ENCODE results near the gene TRMT11.
A peak's percentile ranks its signal among the peaks of the same experiment; 100 is the strongest.

TRMT11 gene

GRCh38 chr6:125986301-125987025, at the start of gene TRMT11 (continued):
- TF ChIP-seq, protein P1, sequence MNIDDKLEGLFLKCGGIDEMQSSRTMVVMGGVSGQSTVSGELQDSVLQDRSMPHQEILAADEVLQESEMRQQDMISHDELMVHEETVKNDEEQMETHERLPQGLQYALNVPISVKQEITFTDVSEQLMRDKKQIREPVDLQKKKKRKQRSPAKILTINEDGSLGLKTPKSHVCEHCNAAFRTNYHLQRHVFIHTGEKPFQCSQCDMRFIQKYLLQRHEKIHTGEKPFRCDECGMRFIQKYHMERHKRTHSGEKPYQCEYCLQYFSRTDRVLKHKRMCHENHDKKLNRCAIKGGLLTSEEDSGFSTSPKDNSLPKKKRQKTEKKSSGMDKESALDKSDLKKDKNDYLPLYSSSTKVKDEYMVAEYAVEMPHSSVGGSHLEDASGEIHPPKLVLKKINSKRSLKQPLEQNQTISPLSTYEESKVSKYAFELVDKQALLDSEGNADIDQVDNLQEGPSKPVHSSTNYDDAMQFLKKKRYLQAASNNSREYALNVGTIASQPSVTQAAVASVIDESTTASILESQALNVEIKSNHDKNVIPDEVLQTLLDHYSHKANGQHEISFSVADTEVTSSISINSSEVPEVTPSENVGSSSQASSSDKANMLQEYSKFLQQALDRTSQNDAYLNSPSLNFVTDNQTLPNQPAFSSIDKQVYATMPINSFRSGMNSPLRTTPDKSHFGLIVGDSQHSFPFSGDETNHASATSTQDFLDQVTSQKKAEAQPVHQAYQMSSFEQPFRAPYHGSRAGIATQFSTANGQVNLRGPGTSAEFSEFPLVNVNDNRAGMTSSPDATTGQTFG (tag by site-specific recombination; IDR thresholded peaks at IDR 0.05; ENCODE audit: borderline replicate concordance), result no peak
- TF ChIP-seq ZNF398 (tag by site-specific recombination; IDR thresholded peaks at IDR 0.05) (no peak), ZNF426 (tag by site-specific recombination; IDR thresholded peaks at IDR 0.05) (no peak), ZNF354C (tag by site-specific recombination; IDR thresholded peaks at IDR 0.05; ENCODE audit: borderline replicate concordance, low read depth) (no peak), GLI2 (tag by site-specific recombination; IDR thresholded peaks at IDR 0.05; ENCODE audit: borderline replicate concordance, low read depth) (no peak), ZNF473 (tag by site-specific recombination; IDR thresholded peaks at IDR 0.05) (no peak), ZBTB7A (tag by site-specific recombination; IDR thresholded peaks at IDR 0.05; ENCODE audit: low read depth) (peak; percentile 71; the same call in 1 of the 2 replicates), SETDB1 (IDR thresholded peaks at IDR 0.05; ENCODE audit: insufficient read length, low read length) (no peak), ZBTB1 (tag by site-specific recombination; IDR thresholded peaks at IDR 0.05) (no peak)

DNA sequence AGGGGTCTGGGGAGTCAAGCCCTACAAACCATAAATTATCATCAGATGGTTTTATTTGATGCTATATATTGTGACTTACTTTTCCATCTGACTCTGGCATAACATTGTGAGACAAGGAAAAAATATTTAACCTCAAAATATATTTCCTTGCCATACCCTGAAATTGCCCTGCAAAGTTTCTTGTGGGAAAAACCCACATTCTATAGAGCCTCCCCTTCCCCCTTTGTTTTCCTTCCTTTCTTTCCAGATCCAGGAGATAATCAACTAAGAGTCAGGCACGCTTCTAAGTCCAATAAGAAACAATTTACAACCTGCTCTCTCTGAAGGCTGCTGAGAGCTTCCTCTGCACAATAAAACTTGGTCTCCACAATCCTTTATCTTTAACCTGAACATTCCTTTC, 47.3 kb upstream of the TRMT11 start:
- ChIA-PET POLR2A (interaction anchor here (0.7 kb wide), 1 partner anchor 187 kb away, joined by 3 read pairs; no protein-coding TSS in a partner anchor), CTCF (interaction anchor here (3.0 to 6.7 kb wide), 2 partner anchors 18 to 34 kb away, joined by 13 to 47 read pairs; partner anchors contain the start of gene HINT3)
- no peak overlapping the region for H3K27ac ChIP-seq (ENCODE audit: extremely low read depth, low read depth, low read length)
- H3K4me3 ChIP-seq (ENCODE audit: low read depth, low read length), result no peak overlapping the region
- H3K9me3 ChIP-seq (ENCODE audit: control insufficient read depth, insufficient read depth, low read depth, low read length), result no peaks in the 10 kb centered on the region
- H3K4me1 ChIP-seq (ENCODE audit: control insufficient read depth, insufficient read depth, low read length), result no peaks in the 10 kb centered on the region
- no peaks in the 10 kb centered on the region for H3K36me3 ChIP-seq (ENCODE audit: control insufficient read depth in 2 of 2, insufficient read depth in 1 of 2, low read length in 2 of 2)
- TF ChIP-seq ZNF76 (tag by site-specific recombination; IDR thresholded peaks at IDR 0.05; ENCODE audit: borderline replicate concordance, low read depth) (no peak), ZBTB17 (tag by site-specific recombination; IDR thresholded peaks at IDR 0.05) (no peak), YY1 (tag by site-specific recombination; IDR thresholded peaks at IDR 0.05) (no peak), ZNF514 (tag by site-specific recombination; IDR thresholded peaks at IDR 0.05) (no peak), ZFP41 (tag by site-specific recombination; IDR thresholded peaks at IDR 0.05; ENCODE audit: borderline replicate concordance) (no peak)

GRCh38 chr6:125939791-125940190, 46.5 kb upstream of the TRMT11 start:
- TF ChIP-seq KLF7 (tag by site-specific recombination; IDR thresholded peaks at IDR 0.05; ENCODE audit: borderline replicate concordance) (no peak), ZNF747 (tag by site-specific recombination; IDR thresholded peaks at IDR 0.05) (no peak), WT1 (tag by site-specific recombination; IDR thresholded peaks at IDR 0.05) (no peak), BCL11B (tag by site-specific recombination; IDR thresholded peaks at IDR 0.05; ENCODE audit: low read depth) (no peak)
- TF ChIP-seq, protein P2, sequence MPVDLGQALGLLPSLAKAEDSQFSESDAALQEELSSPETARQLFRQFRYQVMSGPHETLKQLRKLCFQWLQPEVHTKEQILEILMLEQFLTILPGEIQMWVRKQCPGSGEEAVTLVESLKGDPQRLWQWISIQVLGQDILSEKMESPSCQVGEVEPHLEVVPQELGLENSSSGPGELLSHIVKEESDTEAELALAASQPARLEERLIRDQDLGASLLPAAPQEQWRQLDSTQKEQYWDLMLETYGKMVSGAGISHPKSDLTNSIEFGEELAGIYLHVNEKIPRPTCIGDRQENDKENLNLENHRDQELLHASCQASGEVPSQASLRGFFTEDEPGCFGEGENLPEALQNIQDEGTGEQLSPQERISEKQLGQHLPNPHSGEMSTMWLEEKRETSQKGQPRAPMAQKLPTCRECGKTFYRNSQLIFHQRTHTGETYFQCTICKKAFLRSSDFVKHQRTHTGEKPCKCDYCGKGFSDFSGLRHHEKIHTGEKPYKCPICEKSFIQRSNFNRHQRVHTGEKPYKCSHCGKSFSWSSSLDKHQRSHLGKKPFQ (tag by site-specific recombination; IDR thresholded peaks at IDR 0.05), result no peak
- CTCF ChIA-PET, result interaction anchor here (3.0 to 6.7 kb wide), 2 partner anchors 18 to 34 kb away, joined by 13 to 47 read pairs; partner anchors contain the start of gene HINT3
- H3K4me1 ChIP-seq (ENCODE audit: control insufficient read depth, insufficient read depth, low read length), result no peaks in the 10 kb centered on the region
- POLR2A ChIA-PET, result interaction anchor here (0.7 to 1.0 kb wide), 2 partner anchors 15 to 47 kb away, joined by 3 read pairs; no protein-coding TSS in a partner anchor
- no peaks in the 10 kb centered on the region for H3K9me3 ChIP-seq (ENCODE audit: control insufficient read depth, insufficient read depth, low read depth, low read length)
- no peak overlapping the region for H3K4me3 ChIP-seq (ENCODE audit: low read depth, low read length)
- no peak overlapping the region for H3K27ac ChIP-seq (ENCODE audit: extremely low read depth, low read depth, low read length)
- no peaks in the 10 kb centered on the region for H3K36me3 ChIP-seq (ENCODE audit: control insufficient read depth in 2 of 2, insufficient read depth in 1 of 2, low read length in 2 of 2)
